Measurements from ENCODE around the gene CHKB. TPM values are rescaled to one million over a fixed set of nuclear protein-coding genes. Genes with fewer than 3 reads are reported as not detected.

The CHKB gene
- total and polyA plus RNA-seq, 2 of the 8 experiments (the other 6 are each of a cell fraction or from before 2014, with no cell fraction given), result 27.9 to 42.2 TPM

DNA sequence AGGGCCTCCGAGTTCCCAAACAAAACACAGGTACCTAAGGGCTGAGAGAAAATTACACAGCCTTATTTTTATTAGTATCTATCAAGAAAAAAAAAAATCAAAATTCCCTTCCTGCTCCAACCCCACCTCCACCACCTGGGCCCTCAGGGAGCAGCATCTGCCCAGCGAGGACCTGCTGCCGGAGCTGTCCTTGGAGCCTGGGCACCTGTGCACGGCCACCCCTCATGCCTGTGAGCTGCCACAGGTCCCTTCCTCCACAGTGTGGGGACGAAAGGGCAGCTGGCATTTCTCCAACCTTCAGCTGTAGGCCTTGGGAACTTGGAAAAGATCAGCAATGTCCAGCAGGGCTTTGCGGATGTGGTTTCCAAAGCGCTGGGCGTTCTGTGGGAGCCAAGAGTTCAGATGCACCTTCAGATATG is 13.6 kb downstream of the CHKB start:
- H3K23me2 ChIP-seq (ENCODE audit: low read depth, low read length), result no peaks in the 10 kb centered on the region
- no peak overlapping the region for H3K56ac ChIP-seq (replicated peaks; ENCODE audit: insufficient read length, low read depth, low read length)
- no peak overlapping the region for H3K9ac ChIP-seq (replicated peaks in 1 of 4; ENCODE audit: extremely low read depth in 1 of 4, low read depth in 3 of 4, low read length in 3 of 4)
- H3K9me3 ChIP-seq (ENCODE audit: insufficient read depth in 2 of 2, low read depth in 1 of 2, low read length in 1 of 2), result no peaks in the 10 kb centered on the region
- no peak overlapping the region for H3K14ac ChIP-seq (ENCODE audit: insufficient read length)
- H3K4me1 ChIP-seq (replicated peaks in 1 of 4; ENCODE audit: control insufficient read depth in 3 of 4, insufficient read depth in 4 of 4, low read length in 3 of 4), result no peaks in the 10 kb centered on the region
- ChIA-PET CTCF (ENCODE audit: partially characterized antibody) (interaction anchor here (0.9 to 2.3 kb wide), 2 partner anchors 52 to 130 kb away, joined by 4 to 7 read pairs; no protein-coding TSS in a partner anchor), POLR2A (ENCODE audit: partially characterized antibody) (interaction anchor here (0.6 to 2.5 kb wide), 3 partner anchors 10 to 227 kb away, joined by 3 to 8 read pairs (median 4); partner anchors contain the start of gene CPT1B)
- H3K27ac ChIP-seq (ENCODE audit: low read depth, low read length), result no peak overlapping the region
- no peaks in the 10 kb centered on the region for H3K79me2 ChIP-seq (ENCODE audit: control insufficient read depth in 1 of 2, insufficient read depth in 2 of 2, low read length in 2 of 2)
- H2AK5ac ChIP-seq (ENCODE audit: low read depth, low read length), result no peak overlapping the region
- no peak for DNase-seq (ENCODE audit: low read depth in 1 of 2, low spot score in 2 of 2)
- no peaks in the 10 kb centered on the region for H3K79me1 ChIP-seq (ENCODE audit: low read depth, low read length)
- no peaks in the 10 kb centered on the region for H3K27me3 ChIP-seq (replicated peaks in 1 of 4; ENCODE audit: control insufficient read depth in 3 of 4, extremely low read depth in 1 of 4, insufficient read depth in 3 of 4, low read length in 3 of 4)
- H4K91ac ChIP-seq (replicated peaks; ENCODE audit: insufficient read length, low read length), result no peak overlapping the region
- no peak for FAIRE-seq
- H2BK12ac ChIP-seq (ENCODE audit: low read depth, low read length), result no peak overlapping the region
- no peak overlapping the region for H2BK15ac ChIP-seq (ENCODE audit: low read length)
- H3K36me3 ChIP-seq (ENCODE audit: control insufficient read depth in 2 of 4, insufficient read depth in 4 of 4, low read length in 3 of 4), result peaks cover 8 to 38% (median 27%) of the 10 kb centered on the region in 4 experiments; a peak in 7 of 8 replicates
- no peak overlapping the region for H2BK20ac ChIP-seq (ENCODE audit: low read length)
- peaks cover 4 to 17% of the 10 kb centered on the region in 2 experiments for H4K20me1 ChIP-seq (replicated peaks in 1 of 2; ENCODE audit: control insufficient read depth in 1 of 2, insufficient read depth in 2 of 2, low read length in 2 of 2)
- no peak overlapping the region for H4K8ac ChIP-seq (ENCODE audit: extremely low read depth, insufficient read depth, low read length)
- no peak overlapping the region for H3K4me3 ChIP-seq (ENCODE audit: extremely low read depth in 1 of 4, insufficient read depth in 2 of 4, low read depth in 3 of 4, low read length in 4 of 4)
- no peak overlapping the region for H4K5ac ChIP-seq (ENCODE audit: insufficient read length, low read depth, low read length)
- H3K18ac ChIP-seq (ENCODE audit: extremely low read depth, low read length), result no peak overlapping the region
- H2AFZ ChIP-seq (ENCODE audit: low read length), result no peak overlapping the region
- H3K23ac ChIP-seq (ENCODE audit: insufficient read length), result no peak overlapping the region
- H2BK120ac ChIP-seq (replicated peaks; ENCODE audit: low read depth, low read length), result no peak overlapping the region
- no peak overlapping the region for H2BK5ac ChIP-seq (ENCODE audit: low read depth, low read length)
- 92% methylated on average over 8 of the region's 8 CpGs; no CpG with 5 or more reads in 1 of the 2 experiments for WGBS, 2 experiments (ENCODE audit: extremely low coverage in 1 of 2, insufficient coverage in 1 of 2, insufficient read length in 1 of 2, insufficient replicate concordance in 2 of 2, low coverage in 1 of 2, low lambda C conversion rate in 2 of 2, missing lambda C conversion rate in 1 of 2)
- H3K4ac ChIP-seq (replicated peaks; ENCODE audit: insufficient read length, low read depth, low read length), result no peak overlapping the region
- no peak overlapping the region for H3K4me2 ChIP-seq (ENCODE audit: insufficient read depth in 1 of 2, low read depth in 2 of 2, low read length in 2 of 2)
- TF ChIP-seq BACH1 (IDR thresholded peaks at IDR 0.05; ENCODE audit: low read length), result no peak
- no peak for TF ChIP-seq RXRA (IDR thresholded peaks at IDR 0.05; ENCODE audit: insufficient read depth, low read depth, low read length)
- TF ChIP-seq CHD2 (IDR thresholded peaks at IDR 0.05; ENCODE audit: low read length), result no peak
- TF ChIP-seq, protein P1, sequence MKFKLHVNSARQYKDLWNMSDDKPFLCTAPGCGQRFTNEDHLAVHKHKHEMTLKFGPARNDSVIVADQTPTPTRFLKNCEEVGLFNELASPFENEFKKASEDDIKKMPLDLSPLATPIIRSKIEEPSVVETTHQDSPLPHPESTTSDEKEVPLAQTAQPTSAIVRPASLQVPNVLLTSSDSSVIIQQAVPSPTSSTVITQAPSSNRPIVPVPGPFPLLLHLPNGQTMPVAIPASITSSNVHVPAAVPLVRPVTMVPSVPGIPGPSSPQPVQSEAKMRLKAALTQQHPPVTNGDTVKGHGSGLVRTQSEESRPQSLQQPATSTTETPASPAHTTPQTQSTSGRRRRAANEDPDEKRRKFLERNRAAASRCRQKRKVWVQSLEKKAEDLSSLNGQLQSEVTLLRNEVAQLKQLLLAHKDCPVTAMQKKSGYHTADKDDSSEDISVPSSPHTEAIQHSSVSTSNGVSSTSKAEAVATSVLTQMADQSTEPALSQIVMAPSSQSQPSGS (IDR thresholded peaks at IDR 0.05; ENCODE audit: low read length), result no peak
- no peak for TF ChIP-seq SP2 (IDR thresholded peaks at IDR 0.05; ENCODE audit: low read length)
- TF ChIP-seq FOSL1 (IDR thresholded peaks at IDR 0.05; ENCODE audit: insufficient read depth, low read depth, low read length), result no peak
- TF ChIP-seq SP1 (IDR thresholded peaks at IDR 0.05; ENCODE audit: low read depth, low read length), result no peak
- TF ChIP-seq TCF12 (IDR thresholded peaks at IDR 0.05; ENCODE audit: low read depth, low read length), result no peak
- no peak for TF ChIP-seq SIN3A (conservative IDR thresholded peaks at IDR 0.05 in 1 of 2, IDR thresholded peaks at IDR 0.05 in 1 of 2; ENCODE audit: low read depth in 1 of 2, low read length in 2 of 2)
- no peak for TF ChIP-seq POLR2AphosphoS5 (IDR thresholded peaks at IDR 0.05; ENCODE audit: low read depth, low read length)
